GM20000 (cell line): ENCODE data around the gene GRK4.

Experiments used
- DNase-seq: peaks from one replicate; pipeline ENCODE4 v3.0.0; 2012; ENCODE audit warnings: low spot score
- CTCF ChIP-seq: IDR thresholded peaks from 2 replicates; pipeline ENCODE4 v1.5.1; 2012; ENCODE audit warnings: mild to moderate bottlenecking, control low read depth; ENCODE audit errors: extremely low read depth, missing control alignments

Gene GRK4

GRCh38 chr4:3060946-3061345, 97.6 kb downstream of the GRK4 start:
- no peak for DNase-seq
- no peak for TF ChIP-seq CTCF

GRCh38 chr4:3062471-3062870, 99.1 kb downstream of the GRK4 start:
- no peak for DNase-seq
- TF ChIP-seq CTCF = no peak

GRCh38 chr4:3065551-3065950, 102.2 kb downstream of the GRK4 start:
- no peak for TF ChIP-seq CTCF
- no peak for DNase-seq

GRCh38 chr4:3066836-3067400, 103.5 kb downstream of the GRK4 start:
- no peak for TF ChIP-seq CTCF
- DNase-seq = no peak

- no peak for DNase-seq
- no peak for TF ChIP-seq CTCF
These were observed 104.2 kb downstream of the GRK4 start for GRCh38 chr4:3067473-3068001.

GRCh38 chr4:3069661-3070199, 106.4 kb downstream of the GRK4 start:
- no peak for DNase-seq
- no peak for TF ChIP-seq CTCF

GRCh38 chr4:3070709-3071500, 107.5 kb downstream of the GRK4 start:
- TF ChIP-seq CTCF = no peak
- no peak for DNase-seq
